ENCODE data around the gene RNF180. TPM values are rescaled to one million over a fixed set of nuclear protein-coding genes. Genes with fewer than 3 reads are reported as not detected.

The RNF180 gene
- total and polyA plus RNA-seq, 10 of the 15 experiments (the other 5 are each of a cell fraction or from before 2014, with no cell fraction given), result 0.16 to 1.2 (median 0.73) TPM

DNA sequence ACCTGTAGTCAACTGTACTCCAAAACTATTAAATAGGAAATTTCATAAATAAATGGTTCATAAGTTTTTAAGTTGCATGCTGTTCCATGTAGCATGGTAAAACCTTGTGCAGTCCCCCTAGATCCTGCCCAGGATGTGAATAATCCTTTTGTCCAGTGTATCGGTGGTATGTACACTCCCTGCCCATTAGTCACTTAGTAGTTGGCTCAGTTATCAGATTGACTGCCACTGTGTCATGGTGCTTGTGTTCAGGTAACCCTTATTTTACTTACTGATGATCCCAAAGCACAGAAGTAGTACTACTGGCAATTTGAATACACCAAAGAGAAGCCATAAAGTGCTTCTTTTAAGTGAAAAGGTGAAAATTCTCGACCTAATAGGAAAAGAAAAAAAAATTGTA lies 134.2 kb downstream of the RNF180 start:
- Histone ChIP-seq H3K79me2 (ENCODE audit: control insufficient read depth, insufficient read depth, low read length) (no peaks in the 10 kb centered on the region), H3K36me3 (ENCODE audit: control insufficient read depth in 2 of 2, insufficient read depth in 2 of 2, low read length in 1 of 2) (no peaks in the 10 kb centered on the region), H3K4me3 (no peak overlapping the region), H4K20me1 (ENCODE audit: control insufficient read depth, insufficient read depth) (no peaks in the 10 kb centered on the region), H3K4me1 (ENCODE audit: control insufficient read depth, insufficient read depth, low read length) (no peaks in the 10 kb centered on the region), H3K27me3 (replicated peaks in 1 of 2; ENCODE audit: control insufficient read depth in 2 of 2, insufficient read depth in 2 of 2, low read length in 1 of 2) (no peaks in the 10 kb centered on the region), H2AFZ (ENCODE audit: control insufficient read depth, low read depth, low read length) (no peak overlapping the region), H3K9ac (ENCODE audit: control insufficient read depth, insufficient read depth, low read length) (no peak overlapping the region), H3K27ac (ENCODE audit: control insufficient read depth, insufficient read depth) (no peak overlapping the region), H3K9me3 (replicated peaks; ENCODE audit: control insufficient read depth, insufficient read depth, low read length) (no peaks in the 10 kb centered on the region), H3K4me2 (ENCODE audit: control insufficient read depth, insufficient read depth) (no peak overlapping the region)
- in situ Hi-C loops (cut with MboI) (no loop called here), intact Hi-C loops (cut with micrococcal nuclease; ENCODE audit: unreplicated experiment) (no loop called here)
- ChIA-PET CTCF (no interaction called here), SMC1A (ENCODE audit: uncharacterized antibody, unreplicated experiment) (interaction anchor here (1.3 kb wide), 1 partner anchor 81 kb away, joined by 3 read pairs; no protein-coding TSS in a partner anchor), RAD21 (ENCODE audit: unreplicated experiment) (no interaction called here), POLR2A (no interaction called here)
- FAIRE-seq (no peak), DNase-seq (ENCODE audit: low read depth, low spot score) (no peak), ATAC-seq (no peak)
- TF ChIP-seq ZNF217 (IDR thresholded peaks at IDR 0.05) (no peak), SUZ12 (IDR thresholded peaks at IDR 0.05; ENCODE audit: unreplicated experiment) (no peak), ZSCAN29 (IDR thresholded peaks at IDR 0.05) (no peak), SREBF2 (IDR thresholded peaks at IDR 0.05; ENCODE audit: low read length) (no peak), MEF2B (IDR thresholded peaks at IDR 0.05; ENCODE audit: partially characterized antibody, poor library complexity, severe bottlenecking) (no peak), RUNX3 (IDR thresholded peaks at IDR 0.05; ENCODE audit: low read length) (no peak)
- TF ChIP-seq, protein P1, sequence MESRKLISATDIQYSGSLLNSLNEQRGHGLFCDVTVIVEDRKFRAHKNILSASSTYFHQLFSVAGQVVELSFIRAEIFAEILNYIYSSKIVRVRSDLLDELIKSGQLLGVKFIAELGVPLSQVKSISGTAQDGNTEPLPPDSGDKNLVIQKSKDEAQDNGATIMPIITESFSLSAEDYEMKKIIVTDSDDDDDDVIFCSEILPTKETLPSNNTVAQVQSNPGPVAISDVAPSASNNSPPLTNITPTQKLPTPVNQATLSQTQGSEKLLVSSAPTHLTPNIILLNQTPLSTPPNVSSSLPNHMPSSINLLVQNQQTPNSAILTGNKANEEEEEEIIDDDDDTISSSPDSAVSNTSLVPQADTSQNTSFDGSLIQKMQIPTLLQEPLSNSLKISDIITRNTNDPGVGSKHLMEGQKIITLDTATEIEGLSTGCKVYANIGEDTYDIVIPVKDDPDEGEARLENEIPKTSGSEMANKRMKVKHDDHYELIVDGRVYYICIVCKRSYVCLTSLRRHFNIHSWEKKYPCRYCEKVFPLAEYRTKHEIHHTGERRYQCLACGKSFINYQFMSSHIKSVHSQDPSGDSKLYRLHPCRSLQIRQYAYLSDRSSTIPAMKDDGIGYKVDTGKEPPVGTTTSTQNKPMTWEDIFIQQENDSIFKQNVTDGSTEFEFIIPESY (IDR thresholded peaks at IDR 0.05), result no peak
- TF ChIP-seq, protein P2, sequence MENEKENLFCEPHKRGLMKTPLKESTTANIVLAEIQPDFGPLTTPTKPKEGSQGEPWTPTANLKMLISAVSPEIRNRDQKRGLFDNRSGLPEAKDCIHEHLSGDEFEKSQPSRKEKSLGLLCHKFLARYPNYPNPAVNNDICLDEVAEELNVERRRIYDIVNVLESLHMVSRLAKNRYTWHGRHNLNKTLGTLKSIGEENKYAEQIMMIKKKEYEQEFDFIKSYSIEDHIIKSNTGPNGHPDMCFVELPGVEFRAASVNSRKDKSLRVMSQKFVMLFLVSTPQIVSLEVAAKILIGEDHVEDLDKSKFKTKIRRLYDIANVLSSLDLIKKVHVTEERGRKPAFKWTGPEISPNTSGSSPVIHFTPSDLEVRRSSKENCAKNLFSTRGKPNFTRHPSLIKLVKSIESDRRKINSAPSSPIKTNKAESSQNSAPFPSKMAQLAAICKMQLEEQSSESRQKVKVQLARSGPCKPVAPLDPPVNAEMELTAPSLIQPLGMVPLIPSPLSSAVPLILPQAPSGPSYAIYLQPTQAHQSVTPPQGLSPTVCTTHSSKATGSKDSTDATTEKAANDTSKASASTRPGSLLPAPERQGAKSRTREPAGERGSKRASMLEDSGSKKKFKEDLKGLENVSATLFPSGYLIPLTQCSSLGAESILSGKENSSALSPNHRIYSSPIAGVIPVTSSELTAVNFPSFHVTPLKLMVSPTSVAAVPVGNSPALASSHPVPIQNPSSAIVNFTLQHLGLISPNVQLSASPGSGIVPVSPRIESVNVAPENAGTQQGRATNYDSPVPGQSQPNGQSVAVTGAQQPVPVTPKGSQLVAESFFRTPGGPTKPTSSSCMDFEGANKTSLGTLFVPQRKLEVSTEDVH (IDR thresholded peaks at IDR 0.05; ENCODE audit: low read depth, partially characterized antibody), result no peak
- BruUV-seq (replicated peaks), result no TSS peak
- 19% methylated on average over 2 of the region's 2 CpGs for WGBS (ENCODE audit: insufficient coverage, insufficient replicate concordance, low lambda C conversion rate, missing lambda C conversion rate)
